Femur (tissue), 1 donor: ENCODE results near the gene CD8B2.
"Not testable (repeated sequence)": the region's sequence is repeated elsewhere in the genome, so short reads cannot be mapped to it uniquely, and the experiment has no call there.

Source experiments
- DNase-seq: peaks from one replicate; pipeline ENCODE4 v3.0.0-alpha.2; 2017

Gene CD8B2

DNA sequence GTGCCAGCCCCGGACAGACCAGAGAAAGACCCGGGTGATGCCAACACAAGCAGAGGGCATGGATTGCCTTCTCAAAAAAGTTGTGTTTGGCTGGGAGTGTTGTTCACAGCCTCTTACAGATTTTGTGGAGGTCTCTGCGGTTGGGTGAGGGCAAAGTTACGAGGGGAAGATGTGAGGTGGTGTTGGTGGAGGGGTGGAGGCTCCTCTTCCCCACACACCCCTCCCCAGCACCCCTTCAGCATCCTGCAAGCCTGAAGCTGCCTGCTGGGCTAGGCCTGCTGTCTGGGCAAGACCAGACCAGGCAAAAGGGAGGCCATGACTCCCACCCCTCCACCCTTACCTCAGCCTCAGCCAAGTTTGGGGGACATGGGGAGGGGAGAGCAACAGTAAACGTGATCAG lies 26.2 kb downstream of the CD8B2 start:
- not testable (repeated sequence) for DNase-seq

DNA sequence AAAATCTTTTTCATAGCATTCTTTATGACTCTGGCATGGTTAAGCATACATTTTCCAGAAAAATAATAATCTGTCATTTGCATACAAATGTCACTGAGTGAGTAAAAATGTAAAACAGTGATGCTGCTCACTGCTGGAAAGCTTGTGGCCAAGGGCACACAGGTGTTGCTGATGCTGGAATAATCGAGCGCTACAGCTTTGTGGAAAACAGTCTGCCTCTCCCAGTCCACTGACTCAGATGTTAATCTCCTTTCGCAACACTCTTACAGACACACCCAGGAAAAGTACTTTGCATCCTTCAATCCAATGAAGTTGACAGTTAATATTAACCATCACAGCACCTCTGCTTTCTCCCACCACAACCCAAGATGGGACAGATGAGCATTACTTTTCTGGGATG lies 27.7 kb downstream of the CD8B2 start:
- not testable (repeated sequence) for DNase-seq

DNA sequence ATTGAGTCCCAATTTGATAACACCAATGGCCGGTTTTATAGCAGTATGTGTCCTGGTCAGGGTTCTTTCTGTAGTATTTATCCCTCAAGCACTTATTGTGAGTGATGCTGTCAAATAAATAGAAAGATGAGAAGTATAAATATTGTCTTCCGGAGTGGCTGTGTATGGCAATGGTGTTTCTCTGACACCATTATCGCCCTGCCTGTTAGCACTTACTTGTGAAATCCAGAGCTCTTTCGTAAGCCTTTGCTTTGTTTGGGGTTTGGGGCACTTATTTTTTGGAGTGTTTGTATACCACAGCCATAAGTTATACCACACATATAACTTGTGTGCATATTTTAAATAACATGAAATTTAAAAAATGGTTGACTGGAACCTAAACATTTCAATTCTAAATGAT lies 29.3 kb downstream of the CD8B2 start:
- DNase-seq, result no peak

DNA sequence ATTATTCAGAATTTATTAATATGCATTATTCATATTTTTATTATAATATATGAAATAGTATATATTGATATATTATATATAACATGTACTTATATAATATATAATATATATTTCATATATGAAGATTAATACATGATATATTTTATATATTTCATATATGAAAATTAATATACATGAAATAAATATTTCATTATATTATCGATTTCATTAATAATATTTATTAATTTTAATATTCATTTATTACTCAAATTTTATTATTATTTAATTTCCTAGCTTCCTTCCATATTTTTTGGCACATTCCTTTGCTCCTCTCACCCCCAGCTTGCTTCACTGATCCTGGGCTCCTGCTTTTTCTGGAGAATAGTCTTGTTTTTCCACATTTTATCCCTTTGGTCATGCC lies 29.7 kb downstream of the CD8B2 start:
- no peak for DNase-seq

DNA sequence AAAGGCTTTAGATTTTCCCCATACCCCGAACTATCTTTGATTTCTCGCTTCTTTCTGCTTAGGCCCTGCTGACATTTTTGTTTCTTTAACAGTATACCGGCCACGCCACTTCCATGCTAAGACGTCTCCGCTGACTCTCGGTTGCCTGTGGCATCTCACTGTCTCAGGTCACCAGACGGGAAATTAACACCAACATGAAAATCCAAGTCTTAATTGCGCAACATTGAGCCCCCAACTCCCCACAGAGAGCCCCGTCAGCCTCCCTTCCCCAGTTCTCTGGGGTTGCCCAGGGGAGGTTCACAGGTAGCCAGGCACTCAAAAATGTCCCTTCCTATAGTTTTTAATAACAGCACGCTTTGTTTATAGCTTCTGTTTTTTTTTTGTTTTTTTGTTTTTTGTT lies 30.2 kb downstream of the CD8B2 start:
- no peak for DNase-seq

DNA sequence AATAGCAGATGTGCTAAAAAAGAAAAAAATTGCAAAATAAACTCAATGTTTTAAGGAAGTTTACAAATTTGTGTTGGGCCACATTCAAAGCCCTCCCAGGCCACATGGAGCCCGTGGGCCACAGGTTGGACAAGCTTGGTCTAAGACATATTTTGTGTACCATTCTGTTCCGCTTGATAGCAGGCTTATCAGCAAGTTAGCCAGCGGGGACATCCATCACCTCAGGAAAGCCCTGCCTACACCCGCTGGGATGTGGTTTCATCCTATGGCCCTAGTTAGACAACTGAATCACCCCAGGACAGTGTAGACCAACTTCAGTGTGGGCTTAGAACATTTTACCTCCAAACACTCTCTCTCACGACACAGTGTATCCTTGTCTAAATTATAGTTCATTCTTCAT lies 32.6 kb downstream of the CD8B2 start:
- no peak for DNase-seq

DNA sequence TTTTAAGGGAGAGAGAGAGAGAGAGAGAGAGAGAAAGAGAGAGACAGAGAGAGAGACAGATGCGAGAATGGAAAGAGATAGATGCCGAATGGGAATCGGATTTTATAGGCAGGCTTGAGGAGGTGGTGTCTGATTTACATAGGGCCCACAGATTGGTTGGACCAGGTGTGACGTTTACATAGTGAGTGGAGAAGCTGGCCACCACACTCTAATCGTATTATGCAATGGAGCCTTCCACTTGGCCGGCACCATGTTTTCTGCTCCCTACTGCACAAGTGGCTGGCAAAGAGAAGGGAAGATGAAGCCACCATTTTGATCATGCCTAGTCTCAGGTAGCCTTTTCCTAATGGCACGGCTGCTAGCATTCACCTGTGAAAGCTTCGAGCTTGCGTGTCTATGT lies 33.9 kb downstream of the CD8B2 start:
- no peak for DNase-seq

DNA sequence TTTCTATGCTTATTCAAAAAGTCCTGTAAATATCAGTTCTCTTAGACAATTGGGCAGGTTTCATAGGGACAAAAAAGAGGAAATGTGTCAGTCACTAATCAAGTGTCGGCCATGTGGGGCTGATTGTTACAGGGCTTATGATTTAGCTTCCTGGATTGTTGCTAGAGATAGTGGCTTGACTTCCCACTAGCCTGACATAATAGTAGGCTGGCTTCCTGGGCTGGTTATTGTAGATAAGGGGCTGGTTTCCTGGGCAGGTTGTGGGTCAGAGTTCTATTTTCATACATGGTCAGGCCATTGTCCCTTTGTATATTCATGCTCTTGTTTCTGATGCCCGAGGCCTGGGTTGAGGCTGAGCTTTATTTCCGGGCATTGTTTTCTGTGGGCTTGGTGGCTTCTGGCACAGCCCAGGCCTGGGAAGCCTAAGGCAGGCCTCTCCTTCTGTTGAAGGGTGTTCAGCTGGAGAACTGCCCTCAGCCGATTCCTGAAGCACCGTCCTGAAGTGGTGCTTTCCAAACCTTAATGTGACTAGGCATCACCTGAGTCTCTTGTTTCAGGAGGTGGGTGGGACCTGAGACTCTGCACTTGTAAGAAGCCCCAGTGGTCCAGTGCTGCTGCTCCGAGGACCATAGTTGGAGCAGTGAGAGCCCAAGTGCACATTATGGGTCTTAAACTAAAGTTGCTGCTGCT lies 37.0 kb downstream of the CD8B2 start:
- DNase-seq, result no peak

DNA sequence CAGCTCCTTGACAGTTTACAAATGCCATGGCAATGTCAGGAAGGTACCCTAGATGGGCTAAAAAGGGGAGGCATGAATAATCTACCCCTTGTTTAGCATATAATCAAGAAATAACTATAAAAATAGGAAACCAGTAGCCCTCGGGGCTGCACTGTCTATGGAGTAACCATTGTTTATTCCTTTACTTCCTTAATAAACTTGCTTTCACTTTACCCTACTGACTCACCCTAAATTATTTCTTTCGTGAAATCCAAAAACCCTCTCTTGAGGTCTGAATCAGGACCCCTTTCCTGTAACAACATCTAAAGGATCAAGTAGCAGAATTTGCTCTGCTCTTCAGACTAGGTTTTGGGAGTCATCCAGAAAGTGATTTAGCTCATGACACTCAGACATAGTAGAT lies 43.7 kb downstream of the CD8B2 start:
- no peak for DNase-seq

DNA sequence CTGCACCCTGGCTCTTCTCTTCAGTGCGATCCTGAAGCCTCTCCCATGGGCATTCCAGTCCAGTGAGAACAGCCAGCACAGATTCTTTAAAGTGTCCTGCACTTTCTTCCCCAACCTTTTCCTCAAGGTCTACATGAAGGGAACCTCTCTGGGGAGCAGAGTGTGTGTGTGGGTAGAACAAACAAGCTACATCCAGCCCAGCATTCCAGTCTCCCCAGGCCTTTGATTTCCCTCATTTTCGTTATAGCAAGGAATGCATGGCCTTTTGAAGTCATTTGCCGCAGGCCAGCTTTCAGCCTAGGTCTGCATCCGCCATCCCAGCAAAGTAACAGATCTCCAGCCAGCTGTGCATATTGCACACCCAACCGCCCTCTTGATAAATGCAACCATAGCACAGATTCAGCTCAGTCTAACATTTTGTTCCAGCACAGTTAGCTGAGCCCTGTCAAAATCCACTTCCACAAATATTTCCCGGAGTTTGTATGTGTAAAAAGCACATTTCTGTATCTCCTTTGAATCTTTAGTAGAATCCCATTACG lies 44.6 kb downstream of the CD8B2 start:
- DNase-seq, result no peak

DNA sequence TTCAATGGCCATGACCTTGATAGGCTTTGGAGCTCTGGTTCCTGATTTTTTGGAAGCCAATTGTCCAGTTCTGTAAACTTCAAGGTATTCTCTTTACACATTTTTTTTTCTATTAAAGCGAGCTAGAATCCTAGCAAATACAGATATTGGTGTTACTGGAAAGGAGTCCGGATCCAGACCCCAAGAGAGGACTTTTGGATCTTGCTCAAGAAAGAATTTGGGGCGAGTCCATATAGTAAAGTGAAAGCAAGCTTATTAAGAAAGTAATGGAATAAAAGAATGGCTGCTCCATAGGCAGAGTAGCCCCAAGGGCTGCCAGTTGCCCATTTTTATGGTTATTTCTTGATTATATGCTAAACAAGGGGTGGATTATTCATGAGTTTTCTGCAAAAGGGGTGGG lies 45.1 kb downstream of the CD8B2 start:
- no peak for DNase-seq

DNA sequence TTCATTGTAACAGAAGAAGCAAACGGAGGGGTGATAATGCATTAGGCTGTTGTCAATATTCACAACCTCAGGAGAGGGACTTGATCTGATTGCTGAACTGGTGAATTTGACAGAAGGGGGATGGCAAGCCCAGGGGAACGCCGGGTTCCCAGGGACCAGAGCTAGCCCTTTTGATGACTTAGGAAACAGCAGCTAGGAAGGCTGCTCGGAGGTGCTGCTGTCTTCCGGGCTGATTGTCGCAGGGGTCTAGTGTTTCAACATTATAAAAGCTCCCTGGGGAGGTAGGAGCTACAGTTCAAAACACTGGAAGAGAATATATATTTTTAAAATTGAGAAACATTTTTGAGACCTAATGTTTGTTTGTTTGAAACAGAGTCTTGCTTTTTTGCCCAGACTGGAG lies 47.3 kb downstream of the CD8B2 start:
- DNase-seq, result no peak

DNA sequence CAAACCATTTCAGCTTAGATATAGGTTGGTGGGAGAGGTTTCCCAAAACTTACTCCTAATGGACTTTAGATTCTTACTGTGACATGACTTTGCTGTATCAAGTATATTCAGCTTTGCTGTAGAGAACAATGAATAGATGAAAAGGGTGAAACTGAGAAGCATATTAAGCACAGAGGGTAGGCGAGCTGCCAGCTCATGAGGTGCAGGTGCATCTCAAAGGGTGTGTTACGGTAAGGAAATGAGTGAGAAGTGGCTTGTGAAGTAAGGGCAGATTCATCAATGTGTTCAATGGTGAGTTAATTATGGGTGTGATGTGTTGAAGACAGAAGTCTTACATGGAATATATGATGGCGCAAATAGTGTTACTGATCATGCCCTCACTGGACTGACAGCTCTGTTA lies 49.3 kb downstream of the CD8B2 start:
- no peak for DNase-seq

DNA sequence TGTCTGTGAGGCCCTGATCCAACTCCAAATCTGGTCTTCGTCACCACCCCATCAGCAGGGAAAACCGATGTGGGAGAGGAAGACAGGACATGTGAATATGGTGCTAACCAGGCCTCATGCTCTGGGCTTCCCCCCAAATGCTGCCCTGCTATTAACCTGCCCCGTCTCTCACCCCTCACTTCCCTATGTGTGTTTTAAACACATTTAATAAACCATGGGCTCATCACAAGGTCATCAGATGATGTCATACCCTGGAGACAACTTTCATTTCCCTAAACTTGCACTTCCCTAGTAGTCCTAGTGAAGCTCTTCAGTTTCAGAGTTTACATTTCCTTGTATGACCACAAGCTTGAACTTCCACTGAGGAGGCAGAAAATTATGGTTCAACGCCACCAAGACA lies 49.9 kb downstream of the CD8B2 start:
- no peak for DNase-seq

DNA sequence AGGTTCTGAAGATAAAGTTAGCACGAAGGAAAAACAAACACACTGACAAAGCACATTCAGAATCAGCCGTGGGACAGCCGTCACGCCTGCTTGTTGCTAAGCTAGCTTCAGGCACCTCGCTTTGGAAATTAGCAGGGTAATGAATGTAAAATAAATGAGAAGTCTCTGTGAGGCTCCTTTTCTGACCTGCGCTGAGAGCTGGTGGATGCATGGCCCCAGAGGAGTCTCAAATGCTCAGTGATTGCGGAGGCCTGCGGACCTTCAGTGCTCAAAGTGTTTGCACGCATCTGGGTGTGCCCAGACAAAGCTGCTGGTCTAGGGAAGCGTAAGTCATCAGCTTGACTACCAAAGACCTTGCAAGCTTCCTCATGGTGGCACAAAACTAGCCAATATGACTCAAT lies 50.6 kb downstream of the CD8B2 start:
- no peak for DNase-seq

DNA sequence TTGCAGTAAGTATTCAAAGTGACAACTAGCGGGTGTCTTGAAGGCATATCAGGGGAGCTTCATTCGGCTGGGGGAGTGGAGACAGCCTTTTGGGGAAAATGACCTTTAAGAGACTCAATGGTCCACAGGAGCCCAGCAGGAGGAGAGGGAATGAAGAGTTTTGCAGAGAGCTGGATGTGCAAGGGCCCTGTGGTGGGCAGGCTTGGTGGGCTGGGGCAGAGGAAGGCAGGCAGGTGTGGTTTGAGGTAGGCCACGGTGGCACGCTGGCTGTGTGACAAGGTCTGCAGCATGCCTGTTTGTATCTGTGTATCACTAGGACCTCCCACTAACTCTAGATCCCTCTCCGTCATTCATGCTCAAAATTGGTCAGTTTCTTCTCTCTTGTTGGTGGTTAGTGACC lies 53.7 kb downstream of the CD8B2 start:
- no peak for DNase-seq

DNA sequence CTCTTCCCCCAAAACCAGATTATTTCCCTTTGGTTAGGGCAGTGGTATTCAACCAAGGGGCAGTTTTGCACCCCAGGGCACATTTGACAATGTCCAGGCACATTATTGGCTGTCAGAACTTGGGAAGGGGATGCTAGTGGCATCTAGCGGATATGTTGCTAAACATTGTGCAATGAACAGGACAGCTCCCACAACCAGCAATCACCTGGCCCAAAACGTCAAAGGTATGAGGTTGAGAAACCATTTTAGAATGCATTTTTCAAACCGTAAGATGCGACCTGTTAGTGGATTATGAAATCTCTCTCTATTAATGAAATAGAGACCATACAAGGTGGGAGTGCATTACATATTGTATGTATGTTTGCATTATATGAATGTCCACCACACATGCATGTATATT lies 54.2 kb downstream of the CD8B2 start:
- no peak for DNase-seq

DNA sequence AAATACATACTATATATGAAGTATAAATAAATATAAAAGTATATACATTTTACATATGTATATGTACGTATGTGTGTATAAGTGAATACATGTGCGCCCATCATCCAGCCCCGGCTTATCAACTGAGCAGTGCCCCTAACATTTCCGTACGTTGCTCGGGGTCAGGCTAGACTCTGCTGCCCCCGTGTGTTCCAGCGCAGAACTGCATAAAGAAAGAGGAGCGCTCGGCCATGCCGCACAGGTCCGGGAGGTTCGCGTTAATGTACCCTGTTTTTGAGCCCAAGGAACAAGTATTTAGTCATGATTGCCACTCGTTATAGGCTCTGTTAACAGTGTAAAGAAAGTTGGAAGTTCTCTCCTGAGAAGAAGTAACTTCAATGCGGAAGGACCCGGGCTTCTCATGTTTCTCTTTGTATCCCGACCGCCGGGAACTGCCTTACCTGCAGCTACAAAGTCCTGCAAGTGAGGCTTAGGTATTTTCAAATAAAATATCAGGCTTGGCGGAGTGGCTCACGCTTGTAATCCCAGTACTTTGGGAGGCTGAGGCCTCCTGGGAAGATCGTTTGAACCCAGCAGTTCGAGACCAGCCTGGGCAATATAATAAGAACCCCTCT lies 55.7 kb downstream of the CD8B2 start:
- peak; percentile 79 for DNase-seq

DNA sequence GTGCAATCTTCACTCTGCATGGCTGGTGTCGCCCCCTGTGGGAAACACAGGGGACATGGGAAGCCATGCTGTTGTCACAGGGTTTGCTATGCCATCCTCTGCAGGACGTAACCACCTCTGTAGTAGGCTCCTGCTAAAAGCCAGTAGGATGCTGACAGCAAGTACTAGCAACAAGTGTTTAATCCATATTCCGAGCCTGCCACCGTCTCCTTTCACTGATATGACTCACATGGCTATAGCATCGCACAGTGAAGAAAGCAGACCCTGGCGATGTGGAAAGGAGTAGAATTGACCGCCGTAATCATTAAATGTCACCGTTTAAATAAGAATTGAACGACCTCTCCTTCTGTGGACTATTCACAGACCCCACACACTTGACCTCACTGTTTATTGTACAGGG lies 57.8 kb downstream of the CD8B2 start:
- no peak for DNase-seq

DNA sequence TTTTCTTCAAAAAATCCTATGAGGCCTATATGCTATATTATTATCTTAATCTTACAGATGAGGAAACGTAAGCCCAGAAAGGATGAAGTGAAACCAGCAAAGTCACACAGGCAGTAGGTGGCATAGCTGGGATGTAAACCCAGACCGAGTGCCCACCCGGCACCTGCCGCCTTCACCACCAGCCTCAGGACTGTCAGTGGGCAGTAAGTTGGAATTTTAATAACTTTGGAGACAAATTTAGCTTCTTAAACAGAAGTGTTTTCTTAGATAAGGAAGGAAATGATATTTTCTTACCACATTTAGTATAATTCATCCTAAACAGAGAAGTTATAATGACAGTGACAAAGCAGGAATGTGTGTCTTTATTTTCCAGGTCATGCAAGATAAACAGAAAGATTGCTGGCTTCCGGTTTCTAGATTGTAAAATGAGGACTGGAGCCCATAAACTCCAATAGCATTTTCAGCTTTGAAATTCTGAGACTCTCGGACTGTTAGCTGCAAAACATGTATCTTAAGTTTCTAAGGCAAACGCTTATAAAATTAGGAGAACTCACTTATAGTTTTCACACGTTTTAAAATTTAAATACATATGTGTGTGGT lies 59.3 kb downstream of the CD8B2 start:
- no peak for DNase-seq

DNA sequence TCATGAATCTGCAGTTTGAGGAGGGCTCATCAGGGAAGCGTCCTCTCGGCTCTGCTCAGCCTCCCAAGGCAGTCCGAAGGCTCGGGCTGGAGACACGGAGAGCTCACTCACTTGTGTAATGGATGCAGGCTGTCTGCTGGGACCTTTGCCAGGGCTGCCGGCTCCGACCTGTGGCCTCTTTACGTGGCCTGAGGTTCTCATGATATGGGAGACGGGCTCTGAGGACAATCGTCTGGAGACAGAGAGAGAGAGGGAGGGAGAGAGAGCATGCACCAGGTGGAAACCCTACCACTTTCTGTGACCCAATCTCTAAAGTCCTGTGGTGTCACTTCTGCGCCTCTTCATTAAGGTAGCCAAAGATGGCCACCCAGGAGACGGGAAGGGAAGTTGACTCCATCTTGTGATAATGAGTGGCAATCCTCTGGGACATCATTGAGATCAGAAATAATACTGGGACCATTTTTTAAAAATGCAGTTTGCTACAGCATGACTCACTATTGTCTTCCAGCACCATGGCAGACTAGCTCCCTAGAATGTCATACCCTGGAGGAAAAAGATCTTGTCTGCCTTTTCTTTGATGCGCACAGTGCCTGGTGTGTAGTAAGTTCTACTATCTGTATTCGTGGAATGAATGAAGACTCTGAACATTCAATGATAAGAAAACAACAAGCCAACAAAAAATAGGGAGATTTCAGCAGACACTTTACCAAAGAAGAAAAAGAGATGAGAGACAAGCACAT lies 60.2 kb downstream of the CD8B2 start:
- no peak for DNase-seq

DNA sequence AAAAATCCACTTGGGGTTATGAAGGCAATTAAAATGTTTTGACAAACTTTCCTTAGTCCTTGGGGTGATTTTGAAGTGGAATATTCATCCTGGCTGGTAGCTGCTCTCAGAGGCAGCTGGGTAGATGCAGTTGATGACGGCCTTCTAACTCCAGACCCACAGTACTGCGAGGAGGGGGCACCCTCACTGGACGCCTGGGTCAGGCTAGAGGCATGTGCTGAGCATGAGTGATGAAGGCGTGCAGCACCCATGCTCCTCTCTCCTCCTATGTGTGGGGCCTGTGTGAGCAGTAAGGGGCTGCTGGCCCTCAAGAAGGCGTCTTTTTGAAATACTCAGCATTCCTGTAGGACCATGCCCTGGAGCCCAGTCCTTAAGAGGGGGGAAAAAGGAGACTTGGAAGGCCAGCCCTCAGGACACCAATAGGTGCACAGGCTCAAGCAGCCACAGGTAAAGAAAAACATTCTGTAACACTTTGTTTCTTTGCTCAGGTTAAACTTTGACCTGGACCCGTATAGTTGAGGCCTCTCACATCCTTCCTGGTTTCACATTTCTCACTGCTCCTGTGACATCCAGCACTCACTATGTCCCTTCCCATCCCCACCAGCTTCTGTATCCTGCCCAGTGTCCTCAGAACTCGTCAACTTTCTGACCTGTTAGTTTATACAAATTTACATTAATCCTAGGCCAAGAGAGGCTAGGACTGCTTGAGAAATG lies 64.4 kb downstream of the CD8B2 start:
- DNase-seq, result no peak

DNA sequence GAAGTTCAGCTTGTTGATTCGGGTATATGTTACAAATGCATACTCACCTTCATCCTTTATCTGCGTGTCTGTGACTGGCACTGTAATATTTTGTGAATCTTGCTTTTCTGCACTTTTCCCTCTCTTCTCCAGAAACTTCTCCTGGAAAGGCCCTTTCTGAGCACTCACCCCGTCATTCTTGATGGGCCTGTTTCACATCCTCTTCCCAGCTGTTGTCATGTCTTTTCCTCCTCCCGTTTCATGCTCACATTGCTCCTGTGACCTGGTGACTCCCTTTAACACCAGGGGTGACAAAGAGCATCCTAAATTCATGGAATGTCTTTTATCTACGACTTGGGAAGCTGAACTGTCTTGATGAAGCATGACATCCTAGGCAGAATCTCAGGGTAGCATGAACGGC lies 65.8 kb downstream of the CD8B2 start:
- no peak for DNase-seq
